Tibial nerve (tissue), 3 donors: Measurements from ENCODE around the gene RHOC.

ENCODE experiments used
- CTCF ChIP-seq, 5 experiments: fragments of 200-600 bp in 3 of 5; fragments of 450-650 bp in 2 of 5; sonication (generic) in 3 of 5; IDR thresholded peaks; one replicate each; pipeline ENCODE4 v1.5.1; 2016 to 2019; ENCODE audit warnings: antibody characterized with exemption in 5 of 5, mild to moderate bottlenecking in 3 of 5, moderate library complexity in 2 of 5
- POLR2A ChIP-seq, 2 donors: fragments of 450-650 bp; IDR thresholded peaks; one replicate each; pipeline ENCODE4 v1.6.1; 2017; ENCODE audit warnings: antibody characterized with exemption in 2 of 2, mild to moderate bottlenecking in 2 of 2, moderate library complexity in 2 of 2

DNA sequence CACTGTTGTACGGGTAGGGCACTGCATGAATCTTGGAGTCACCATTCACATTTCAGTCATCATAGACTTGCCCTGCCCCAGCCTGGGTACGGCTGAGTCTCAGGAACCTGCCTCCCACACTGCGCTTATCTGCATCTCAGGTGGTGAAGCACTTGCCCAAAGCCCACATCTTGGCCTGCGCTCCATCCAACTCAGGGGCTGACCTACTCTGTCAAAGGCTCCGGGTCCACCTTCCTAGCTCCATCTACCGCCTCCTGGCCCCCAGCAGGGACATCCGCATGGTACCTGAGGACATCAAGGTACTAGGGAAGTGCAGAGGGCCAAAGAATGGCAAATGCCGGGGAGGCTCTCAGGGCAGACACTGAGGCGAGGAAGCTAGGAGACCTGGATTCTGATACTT lies 11.7 kb downstream of the RHOC start:
- no peak for TF ChIP-seq POLR2A (IDR thresholded peaks at IDR 0.05)
- no peak for TF ChIP-seq CTCF (IDR thresholded peaks at IDR 0.05)
